HL-60 (cell line): ENCODE results near the gene DENND4A.

Source experiments
- DNase-seq, 2 experiments: peaks; one replicate each; pipeline ENCODE4 v3.0.0-alpha.2; 2010 to 2020; ENCODE audit warnings: low read depth in 1 of 2, low spot score in 1 of 2
- H3K27ac ChIP-seq: fragments of 250-450 bp; sonication (Bioruptor Pico); replicated peaks from 2 replicates; pipeline ENCODE4 v1.5.1; 2020; ENCODE audit warnings: mild to moderate bottlenecking, moderate library complexity
- H3K27me3 ChIP-seq: fragments of 250-450 bp; sonication (Bioruptor Pico); 2 replicates; pipeline ENCODE4 v1.5.1; 2021; ENCODE audit warnings: mild to moderate bottlenecking, moderate library complexity; ENCODE audit not compliant: insufficient read depth, poor library complexity, severe bottlenecking
- H3K4me3 ChIP-seq: replicated peaks from 2 replicates; pipeline ENCODE4 v1.5.1; 2011; ENCODE audit warnings: mild to moderate bottlenecking, control low read depth, low read length; ENCODE audit not compliant: insufficient read depth
- GABPA ChIP-seq: IDR thresholded peaks from 2 replicates; pipeline ENCODE4 v1.6.1; 2012; ENCODE audit warnings: low read depth
- POLR2AphosphoS5 ChIP-seq: IDR thresholded peaks from 2 replicates; pipeline ENCODE4 v1.6.1; 2012; ENCODE audit warnings: low read depth
- SPI1 ChIP-seq: IDR thresholded peaks from 2 replicates; pipeline ENCODE4 v1.6.1; 2012; ENCODE audit warnings: low read depth, mild to moderate bottlenecking, borderline replicate concordance
- TF ChIP-seq, protein P1 (sequence below): IDR thresholded peaks from one replicate; pipeline ENCODE4 v1.5.1; 2011; ENCODE audit warnings: low read length, control low read depth, inconsistent platforms; ENCODE audit not compliant: insufficient read depth
- TF ChIP-seq, protein P2 (sequence below): IDR thresholded peaks from 2 replicates; pipeline ENCODE4 v1.6.1; 2012; ENCODE audit warnings: low read depth; ENCODE audit not compliant: insufficient replicate concordance

Gene DENND4A

DNA sequence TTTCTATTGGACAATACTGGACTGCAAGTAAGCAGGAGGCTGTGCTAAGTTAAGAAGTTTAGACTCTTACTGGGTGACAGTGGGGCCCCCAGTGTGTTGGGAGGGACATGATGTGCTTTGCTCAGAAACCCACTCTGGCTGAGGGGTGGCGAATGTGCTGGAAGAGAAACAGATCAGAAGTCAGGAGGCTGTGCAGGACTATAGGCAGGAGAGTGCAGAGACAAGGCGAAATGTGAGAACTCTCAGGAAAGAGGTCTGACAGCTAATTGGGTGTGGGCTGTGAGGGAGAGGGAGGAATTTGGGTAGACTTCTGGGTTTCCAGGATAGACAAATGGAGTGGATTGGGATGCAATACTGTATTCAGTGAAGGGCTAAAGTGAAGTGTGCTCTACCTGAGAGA is 158.3 kb downstream of the DENND4A start:
- TF ChIP-seq, protein P1, sequence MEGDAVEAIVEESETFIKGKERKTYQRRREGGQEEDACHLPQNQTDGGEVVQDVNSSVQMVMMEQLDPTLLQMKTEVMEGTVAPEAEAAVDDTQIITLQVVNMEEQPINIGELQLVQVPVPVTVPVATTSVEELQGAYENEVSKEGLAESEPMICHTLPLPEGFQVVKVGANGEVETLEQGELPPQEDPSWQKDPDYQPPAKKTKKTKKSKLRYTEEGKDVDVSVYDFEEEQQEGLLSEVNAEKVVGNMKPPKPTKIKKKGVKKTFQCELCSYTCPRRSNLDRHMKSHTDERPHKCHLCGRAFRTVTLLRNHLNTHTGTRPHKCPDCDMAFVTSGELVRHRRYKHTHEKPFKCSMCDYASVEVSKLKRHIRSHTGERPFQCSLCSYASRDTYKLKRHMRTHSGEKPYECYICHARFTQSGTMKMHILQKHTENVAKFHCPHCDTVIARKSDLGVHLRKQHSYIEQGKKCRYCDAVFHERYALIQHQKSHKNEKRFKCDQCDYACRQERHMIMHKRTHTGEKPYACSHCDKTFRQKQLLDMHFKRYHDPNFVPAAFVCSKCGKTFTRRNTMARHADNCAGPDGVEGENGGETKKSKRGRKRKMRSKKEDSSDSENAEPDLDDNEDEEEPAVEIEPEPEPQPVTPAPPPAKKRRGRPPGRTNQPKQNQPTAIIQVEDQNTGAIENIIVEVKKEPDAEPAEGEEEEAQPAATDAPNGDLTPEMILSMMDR = no peak
- TF ChIP-seq POLR2AphosphoS5 = no peak
- TF ChIP-seq SPI1 = no peak
- no peak for TF ChIP-seq GABPA
- TF ChIP-seq, protein P2, sequence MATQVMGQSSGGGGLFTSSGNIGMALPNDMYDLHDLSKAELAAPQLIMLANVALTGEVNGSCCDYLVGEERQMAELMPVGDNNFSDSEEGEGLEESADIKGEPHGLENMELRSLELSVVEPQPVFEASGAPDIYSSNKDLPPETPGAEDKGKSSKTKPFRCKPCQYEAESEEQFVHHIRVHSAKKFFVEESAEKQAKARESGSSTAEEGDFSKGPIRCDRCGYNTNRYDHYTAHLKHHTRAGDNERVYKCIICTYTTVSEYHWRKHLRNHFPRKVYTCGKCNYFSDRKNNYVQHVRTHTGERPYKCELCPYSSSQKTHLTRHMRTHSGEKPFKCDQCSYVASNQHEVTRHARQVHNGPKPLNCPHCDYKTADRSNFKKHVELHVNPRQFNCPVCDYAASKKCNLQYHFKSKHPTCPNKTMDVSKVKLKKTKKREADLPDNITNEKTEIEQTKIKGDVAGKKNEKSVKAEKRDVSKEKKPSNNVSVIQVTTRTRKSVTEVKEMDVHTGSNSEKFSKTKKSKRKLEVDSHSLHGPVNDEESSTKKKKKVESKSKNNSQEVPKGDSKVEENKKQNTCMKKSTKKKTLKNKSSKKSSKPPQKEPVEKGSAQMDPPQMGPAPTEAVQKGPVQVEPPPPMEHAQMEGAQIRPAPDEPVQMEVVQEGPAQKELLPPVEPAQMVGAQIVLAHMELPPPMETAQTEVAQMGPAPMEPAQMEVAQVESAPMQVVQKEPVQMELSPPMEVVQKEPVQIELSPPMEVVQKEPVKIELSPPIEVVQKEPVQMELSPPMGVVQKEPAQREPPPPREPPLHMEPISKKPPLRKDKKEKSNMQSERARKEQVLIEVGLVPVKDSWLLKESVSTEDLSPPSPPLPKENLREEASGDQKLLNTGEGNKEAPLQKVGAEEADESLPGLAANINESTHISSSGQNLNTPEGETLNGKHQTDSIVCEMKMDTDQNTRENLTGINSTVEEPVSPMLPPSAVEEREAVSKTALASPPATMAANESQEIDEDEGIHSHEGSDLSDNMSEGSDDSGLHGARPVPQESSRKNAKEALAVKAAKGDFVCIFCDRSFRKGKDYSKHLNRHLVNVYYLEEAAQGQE = no peak
- Histone ChIP-seq H3K27ac (no peak overlapping the region), H3K4me3 (no peak overlapping the region), H3K27me3 (no peaks in the 10 kb centered on the region)
- DNase-seq = no peak

DNA sequence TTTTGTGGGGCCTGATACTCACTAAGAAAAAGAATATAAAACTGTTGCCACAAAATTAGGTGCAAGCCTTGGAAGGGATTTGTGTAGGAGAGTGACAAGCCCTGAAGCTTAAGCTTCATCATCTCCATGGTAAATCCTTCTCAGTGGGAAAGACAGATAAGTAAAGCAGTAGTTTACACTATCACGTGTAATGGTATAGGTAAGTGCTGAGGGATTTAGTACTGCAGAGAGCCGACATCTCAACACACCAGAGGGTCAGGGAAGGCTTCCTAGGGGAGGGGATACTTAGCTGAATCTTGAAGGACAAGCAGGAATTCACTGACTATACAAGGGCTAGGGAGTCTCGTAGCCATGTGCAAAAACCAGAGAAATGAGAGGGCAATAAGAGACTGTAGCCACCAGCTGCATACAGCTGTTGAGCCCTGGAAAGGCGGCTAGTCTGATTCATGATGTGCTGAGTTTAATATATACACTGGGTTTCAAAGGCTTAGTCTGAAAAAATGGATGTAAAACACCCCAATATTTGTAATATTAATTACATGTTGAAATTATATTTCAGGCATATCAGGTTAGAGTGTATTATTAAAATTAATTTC is 159.2 kb downstream of the DENND4A start:
- Histone ChIP-seq H3K4me3 (no peak overlapping the region), H3K27ac (no peak overlapping the region), H3K27me3 (no peaks in the 10 kb centered on the region)
- TF ChIP-seq, protein P1 = no peak
- no peak for TF ChIP-seq GABPA
- no peak for TF ChIP-seq SPI1
- TF ChIP-seq POLR2AphosphoS5 = no peak
- TF ChIP-seq, protein P2 = no peak
- no peak for DNase-seq

DNA sequence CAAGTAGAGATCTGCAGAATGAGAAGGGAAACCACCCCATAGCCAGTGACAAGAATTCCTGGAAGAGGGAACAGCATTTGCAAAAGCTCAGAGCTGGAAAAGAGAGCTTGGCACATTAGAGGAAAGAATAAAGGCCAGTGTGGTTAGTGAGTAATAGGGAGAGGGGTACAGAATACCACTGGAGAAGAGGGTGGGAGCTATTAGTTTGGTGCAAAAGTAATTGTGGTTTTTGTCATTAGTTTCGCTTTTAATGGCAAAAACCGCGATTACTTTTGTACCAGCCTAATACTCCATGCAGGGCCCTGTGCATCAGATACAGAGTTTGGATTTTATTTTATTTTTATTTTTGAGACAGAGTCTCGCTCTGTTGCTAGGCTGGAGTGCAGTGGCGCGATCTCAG is 160.6 kb downstream of the DENND4A start:
- no peak for TF ChIP-seq SPI1
- no peak for TF ChIP-seq GABPA
- TF ChIP-seq, protein P1 = no peak
- TF ChIP-seq POLR2AphosphoS5 = no peak
- TF ChIP-seq, protein P2 = no peak
- H3K27me3 ChIP-seq = no peaks in the 10 kb centered on the region
- H3K4me3 ChIP-seq = no peak overlapping the region
- no peak overlapping the region for H3K27ac ChIP-seq
- no peak for DNase-seq
